Measurements from ENCODE around the gene KRT77.

The KRT77 gene

DNA sequence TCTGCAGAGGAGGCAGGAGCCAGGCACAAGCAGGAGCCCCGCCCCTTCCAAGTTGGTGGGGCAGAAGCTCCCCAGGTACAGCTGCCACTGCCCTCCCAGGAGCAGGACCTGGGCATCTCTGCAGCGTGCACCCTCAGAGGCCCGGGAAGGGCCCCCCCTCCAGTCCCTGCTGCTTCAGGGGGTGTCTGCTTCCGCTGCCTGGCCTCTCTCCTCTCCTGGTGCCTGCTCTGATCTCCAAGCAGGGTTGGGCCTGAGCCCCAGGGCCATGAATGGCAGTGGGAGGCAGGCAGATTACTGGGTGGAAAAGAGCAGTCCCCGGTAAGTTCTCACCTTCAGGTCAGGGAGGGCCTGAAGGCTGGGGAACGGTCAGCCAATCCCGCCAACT, 38.9 kb upstream of the KRT77 start:
- H3K36me3 ChIP-seq (replicated peaks; ENCODE audit: low read depth, low read length), result no peaks in the 10 kb centered on the region
- H3K9me3 ChIP-seq (ENCODE audit: insufficient read depth, low read length), result no peaks in the 10 kb centered on the region
- H3K27ac ChIP-seq (ENCODE audit: low read length), result no peak overlapping the region
- no peak overlapping the region for H3K9ac ChIP-seq (ENCODE audit: low read length)
- no peak overlapping the region for H3K4me3 ChIP-seq (ENCODE audit: low read length)
- H4K20me1 ChIP-seq (ENCODE audit: insufficient read depth, low read length), result no peaks in the 10 kb centered on the region
- H3K4me1 ChIP-seq (ENCODE audit: low read length), result no peaks in the 10 kb centered on the region
- H2AFZ ChIP-seq (ENCODE audit: low read depth, low read length), result no peak overlapping the region
- no peak overlapping the region for H3K4me2 ChIP-seq (ENCODE audit: low read length)
- TF ChIP-seq EZH2phosphoT487 (IDR thresholded peaks at IDR 0.05; ENCODE audit: low read depth) (no peak), CTCF (IDR thresholded peaks at IDR 0.05; ENCODE audit: low read depth, low read length) (no peak)
- H3K79me2 ChIP-seq (ENCODE audit: low read length), result no peaks in the 10 kb centered on the region
- no peaks in the 10 kb centered on the region for H3K27me3 ChIP-seq (ENCODE audit: low read depth, low read length)

GRCh38 chr12:52741375-52742195, 38.3 kb upstream of the KRT77 start:
- Histone ChIP-seq H3K4me2 (ENCODE audit: low read length) (no peak overlapping the region), H3K27me3 (ENCODE audit: low read depth, low read length) (no peaks in the 10 kb centered on the region), H3K36me3 (replicated peaks; ENCODE audit: low read depth, low read length) (no peaks in the 10 kb centered on the region), H3K79me2 (ENCODE audit: low read length) (no peaks in the 10 kb centered on the region), H3K27ac (ENCODE audit: low read length) (no peak overlapping the region), H3K9ac (ENCODE audit: low read length) (no peak overlapping the region), H3K9me3 (ENCODE audit: insufficient read depth, low read length) (no peaks in the 10 kb centered on the region), H3K4me3 (ENCODE audit: low read length) (no peak overlapping the region), H4K20me1 (ENCODE audit: insufficient read depth, low read length) (no peaks in the 10 kb centered on the region), H3K4me1 (ENCODE audit: low read length) (no peaks in the 10 kb centered on the region), H2AFZ (ENCODE audit: low read depth, low read length) (no peak overlapping the region)
- TF ChIP-seq EZH2phosphoT487 (IDR thresholded peaks at IDR 0.05; ENCODE audit: low read depth) (no peak), CTCF (IDR thresholded peaks at IDR 0.05; ENCODE audit: low read depth, low read length) (no peak)

GRCh38 chr12:52740584-52740983, 37.3 kb upstream of the KRT77 start:
- 0 out of 2 replicates have a peak, but pooled peaks cover 2% of the 10 kb centered on the region for H3K27me3 ChIP-seq (ENCODE audit: low read depth, low read length)
- TF ChIP-seq CTCF (IDR thresholded peaks at IDR 0.05; ENCODE audit: low read depth, low read length), result no peak
- no peak for TF ChIP-seq EZH2phosphoT487 (IDR thresholded peaks at IDR 0.05; ENCODE audit: low read depth)
- H2AFZ ChIP-seq (ENCODE audit: low read depth, low read length), result no peak overlapping the region
- H3K4me3 ChIP-seq (ENCODE audit: low read length), result no peak overlapping the region
- no peak overlapping the region for H3K9ac ChIP-seq (ENCODE audit: low read length)
- H3K9me3 ChIP-seq (ENCODE audit: insufficient read depth, low read length), result no peaks in the 10 kb centered on the region
- H3K79me2 ChIP-seq (ENCODE audit: low read length), result no peaks in the 10 kb centered on the region
- no peak overlapping the region for H3K4me2 ChIP-seq (ENCODE audit: low read length)
- no peaks in the 10 kb centered on the region for H4K20me1 ChIP-seq (ENCODE audit: insufficient read depth, low read length)
- no peak overlapping the region for H3K27ac ChIP-seq (ENCODE audit: low read length)
- H3K36me3 ChIP-seq (replicated peaks; ENCODE audit: low read depth, low read length), result no peaks in the 10 kb centered on the region
- H3K4me1 ChIP-seq (ENCODE audit: low read length), result no peaks in the 10 kb centered on the region

GRCh38 chr12:52739963-52740362, 36.6 kb upstream of the KRT77 start:
- Histone ChIP-seq H3K27ac (ENCODE audit: low read length) (no peak overlapping the region), H3K4me1 (ENCODE audit: low read length) (no peaks in the 10 kb centered on the region), H3K27me3 (ENCODE audit: low read depth, low read length) (0 out of 2 replicates have a peak, but pooled peaks cover 2% of the 10 kb centered on the region)

More at GRCh38 chr12:52739963-52740362, 36.6 kb upstream of the KRT77 start:
- no peak overlapping the region for H3K9ac ChIP-seq (ENCODE audit: low read length)
- no peaks in the 10 kb centered on the region for H3K9me3 ChIP-seq (ENCODE audit: insufficient read depth, low read length)
- no peak for TF ChIP-seq EZH2phosphoT487 (IDR thresholded peaks at IDR 0.05; ENCODE audit: low read depth)
- TF ChIP-seq CTCF (IDR thresholded peaks at IDR 0.05; ENCODE audit: low read depth, low read length), result no peak
- no peak overlapping the region for H3K4me3 ChIP-seq (ENCODE audit: low read length)
- no peaks in the 10 kb centered on the region for H3K36me3 ChIP-seq (replicated peaks; ENCODE audit: low read depth, low read length)
- H3K4me2 ChIP-seq (ENCODE audit: low read length), result no peak overlapping the region
- no peaks in the 10 kb centered on the region for H4K20me1 ChIP-seq (ENCODE audit: insufficient read depth, low read length)
- no peak overlapping the region for H2AFZ ChIP-seq (ENCODE audit: low read depth, low read length)
- no peaks in the 10 kb centered on the region for H3K79me2 ChIP-seq (ENCODE audit: low read length)

All from OCI-LY3 (cell line).